Activated T-helper 1 cell treated with anti-CD3 and anti-CD28 coated beads, Interleukin-12 subunit alpha, Interleukin-12 subunit beta, Interleukin-2, Interleukin-4 antibody, amounts not matched to agents 30 ng/mL and 10 ng/mL and 1 ng/mL, durations not matched to agents 14 hours and 24 hours and 36 hours (primary cell): ENCODE data around the gene PRAMEF5. TPM values are rescaled to one million over a fixed set of nuclear protein-coding genes. Genes with fewer than 3 reads are reported as not detected.
"Not testable (repeated sequence)": the region's sequence is repeated elsewhere in the genome, so short reads cannot be mapped to it uniquely, and the experiment has no call there.

Source experiments
- DNase-seq: peaks from one replicate; pipeline ENCODE4 v3.0.0; 2021; ENCODE audit warnings: low spot score
- H3K27ac Mint-ChIP-seq: one replicate; pipeline ENCODE4 v1.8.0; 2021; ENCODE audit warnings: mild to moderate bottlenecking, mixed read lengths
- H3K27me3 Mint-ChIP-seq: one replicate; pipeline ENCODE4 v1.8.0; 2022; ENCODE audit warnings: mild to moderate bottlenecking, moderate library complexity, mixed read lengths; ENCODE audit not compliant: insufficient read depth
- H3K36me3 Mint-ChIP-seq: one replicate; pipeline ENCODE4 v1.8.0; 2021; ENCODE audit warnings: low read depth, mixed read lengths
- H3K4me1 Mint-ChIP-seq: one replicate; pipeline ENCODE4 v1.8.0; 2021; ENCODE audit warnings: low read depth, mixed read lengths
- H3K4me3 Mint-ChIP-seq: one replicate; pipeline ENCODE4 v1.8.0; 2021; ENCODE audit warnings: mild to moderate bottlenecking, moderate library complexity, mixed read lengths
- H3K9me3 Mint-ChIP-seq: one replicate; pipeline ENCODE4 v1.8.0; 2021; ENCODE audit warnings: mixed read lengths
- intact Hi-C: fragments of 100-400 bp; cut with micrococcal nuclease; formaldehyde crosslinking; loops from one replicate; pipeline ENCODE4 v1.15.1; 2024
- total RNA-seq: library from RNA; stranded (reverse); gene quantifications from 2 replicates; pipeline ENCODE4 v1.2.3, GENCODE V29; 2022

PRAMEF5 gene
- total RNA-seq, 1 donor from 2014 or later, result not detected

GRCh38 chr1:13234057-13234456 lies 19.9 kb upstream of the PRAMEF5 start:
- not testable (repeated sequence) for H3K27me3 Mint-ChIP-seq

GRCh38 chr1:13237572-13237971 lies 16.4 kb upstream of the PRAMEF5 start:
- H3K36me3 Mint-ChIP-seq, H3K4me1 Mint-ChIP-seq, H3K9me3 Mint-ChIP-seq, H3K27ac Mint-ChIP-seq, DNase-seq, intact Hi-C loops, H3K4me3 Mint-ChIP-seq, H3K27me3 Mint-ChIP-seq: not testable (repeated sequence)

More at GRCh38 chr1:13234057-13234456, 19.9 kb upstream of the PRAMEF5 start:
- H3K4me3 Mint-ChIP-seq, H3K9me3 Mint-ChIP-seq, H3K4me1 Mint-ChIP-seq, intact Hi-C loops, H3K36me3 Mint-ChIP-seq, H3K27ac Mint-ChIP-seq, DNase-seq: not testable (repeated sequence)

- H3K27me3 Mint-ChIP-seq, H3K27ac Mint-ChIP-seq, DNase-seq, H3K36me3 Mint-ChIP-seq, H3K9me3 Mint-ChIP-seq, H3K4me1 Mint-ChIP-seq, H3K4me3 Mint-ChIP-seq, intact Hi-C loops: not testable (repeated sequence)
These were observed 14.4 kb upstream of the PRAMEF5 start for GRCh38 chr1:13239633-13240032.

- DNase-seq, H3K27ac Mint-ChIP-seq, H3K27me3 Mint-ChIP-seq, intact Hi-C loops, H3K36me3 Mint-ChIP-seq, H3K4me3 Mint-ChIP-seq, H3K9me3 Mint-ChIP-seq, H3K4me1 Mint-ChIP-seq: not testable (repeated sequence)
These were observed 10.3 kb upstream of the PRAMEF5 start for GRCh38 chr1:13243536-13244263.

GRCh38 chr1:13245841-13246553 lies 8.0 kb upstream of the PRAMEF5 start:
- H3K9me3 Mint-ChIP-seq, H3K36me3 Mint-ChIP-seq, intact Hi-C loops, H3K27ac Mint-ChIP-seq, H3K27me3 Mint-ChIP-seq, H3K4me3 Mint-ChIP-seq, DNase-seq, H3K4me1 Mint-ChIP-seq: not testable (repeated sequence)

- DNase-seq, H3K27ac Mint-ChIP-seq, H3K27me3 Mint-ChIP-seq, intact Hi-C loops, H3K4me1 Mint-ChIP-seq, H3K4me3 Mint-ChIP-seq, H3K36me3 Mint-ChIP-seq, H3K9me3 Mint-ChIP-seq: not testable (repeated sequence)
These were observed 7.5 kb upstream of the PRAMEF5 start for GRCh38 chr1:13246554-13246871.

GRCh38 chr1:13247122-13247521 lies 6.9 kb upstream of the PRAMEF5 start:
- intact Hi-C loops, H3K4me3 Mint-ChIP-seq, DNase-seq, H3K27ac Mint-ChIP-seq, H3K9me3 Mint-ChIP-seq, H3K36me3 Mint-ChIP-seq, H3K4me1 Mint-ChIP-seq, H3K27me3 Mint-ChIP-seq: not testable (repeated sequence)

GRCh38 chr1:13265124-13265523 lies 11.1 kb downstream of the PRAMEF5 start:
- H3K27ac Mint-ChIP-seq, H3K4me3 Mint-ChIP-seq, DNase-seq, intact Hi-C loops, H3K36me3 Mint-ChIP-seq, H3K9me3 Mint-ChIP-seq, H3K27me3 Mint-ChIP-seq, H3K4me1 Mint-ChIP-seq: not testable (repeated sequence)

GRCh38 chr1:13277016-13277415 lies 23.0 kb downstream of the PRAMEF5 start:
- H3K9me3 Mint-ChIP-seq, intact Hi-C loops, H3K27ac Mint-ChIP-seq, H3K27me3 Mint-ChIP-seq, H3K36me3 Mint-ChIP-seq, H3K4me3 Mint-ChIP-seq, H3K4me1 Mint-ChIP-seq, DNase-seq: not testable (repeated sequence)

- H3K9me3 Mint-ChIP-seq, intact Hi-C loops, DNase-seq, H3K27ac Mint-ChIP-seq, H3K4me1 Mint-ChIP-seq, H3K27me3 Mint-ChIP-seq, H3K36me3 Mint-ChIP-seq, H3K4me3 Mint-ChIP-seq: not testable (repeated sequence)
These were observed 25.6 kb downstream of the PRAMEF5 start for GRCh38 chr1:13279617-13280016.

- intact Hi-C loops, H3K4me1 Mint-ChIP-seq, H3K27me3 Mint-ChIP-seq, H3K27ac Mint-ChIP-seq, H3K9me3 Mint-ChIP-seq, DNase-seq, H3K4me3 Mint-ChIP-seq, H3K36me3 Mint-ChIP-seq: not testable (repeated sequence)
These were observed 31.0 kb downstream of the PRAMEF5 start, which contains the start of gene PRAMEF8 for GRCh38 chr1:13285037-13285436. Gene PRAMEF8, minus strand, starts transcription at chr1:13285137. Its CDS starts 1,046 bp downstream, at chr1:13284091.

- intact Hi-C loops, H3K9me3 Mint-ChIP-seq, H3K4me3 Mint-ChIP-seq, H3K36me3 Mint-ChIP-seq, DNase-seq, H3K4me1 Mint-ChIP-seq, H3K27me3 Mint-ChIP-seq, H3K27ac Mint-ChIP-seq: not testable (repeated sequence)
These were observed 35.0 kb downstream of the PRAMEF5 start for GRCh38 chr1:13289030-13289429.

GRCh38 chr1:13297216-13297931 lies 43.4 kb downstream of the PRAMEF5 start:
- H3K4me1 Mint-ChIP-seq, H3K9me3 Mint-ChIP-seq, DNase-seq, H3K36me3 Mint-ChIP-seq, H3K27me3 Mint-ChIP-seq, H3K4me3 Mint-ChIP-seq, H3K27ac Mint-ChIP-seq, intact Hi-C loops: not testable (repeated sequence)
